Endothelial cell of umbilical vein (primary cell): Measurements from ENCODE around the gene TRERF1. TPM values are rescaled to one million over a fixed set of nuclear protein-coding genes. Genes with fewer than 3 reads are reported as not detected.

Experiments used
- BruUV-seq: library from RNA; stranded (reverse); fragments of 400-500 nt; replicated peaks from 2 replicates; lab custom pipeline; 2021; lab: Mats Ljungman, UMichigan
- CTCF ChIA-PET: fragments of 300-600, 350-600 bp; sonication (Branson Sonifier 250); formaldehyde crosslinking; loops from one replicate; lab custom pipeline; 2021; ENCODE audit warnings: antibody characterized with exemption, inconsistent platforms; lab: Charles Lee
- POLR2A ChIA-PET: fragments of 300-600, 350-600 bp; sonication (Branson Sonifier 250); formaldehyde crosslinking; loops from one replicate; lab custom pipeline; 2021; ENCODE audit warnings: antibody characterized with exemption, inconsistent platforms; lab: Charles Lee
- DNase-seq: peaks from one replicate; pipeline ENCODE4 v3.0.0-alpha.2; 2011; ENCODE audit warnings: low read depth, low spot score
- FAIRE-seq: peaks from 2 replicates; lab custom pipeline; 2011; peaks lifted over from hg19 to GRCh38; lab: Jason Lieb, UNC
- H2AFZ ChIP-seq: 2 replicates; pipeline ENCODE4 v1.6.0; 2012; ENCODE audit warnings: low read depth, low read length, control low read depth, inconsistent platforms
- H3K27ac ChIP-seq: 2 replicates; pipeline ENCODE4 v1.5.1; 2011; ENCODE audit warnings: low read depth, mild to moderate bottlenecking, control low read depth, low read length, moderate library complexity; ENCODE audit not compliant: insufficient read depth
- H3K27me3 ChIP-seq, 2 experiments: 2 replicates each; pipeline versions ENCODE4 v1.6.0 to v1.6.1; 2011; ENCODE audit warnings: low read length in 2 of 2, mixed read lengths in 1 of 2; ENCODE audit not compliant: control insufficient read depth in 2 of 2, insufficient read depth in 2 of 2
- H3K36me3 ChIP-seq, 2 experiments: 2 replicates in 1 of 2; 3 replicates in 1 of 2; pipeline ENCODE4 v1.5.1; 2011; ENCODE audit warnings: low read length in 2 of 2, mild to moderate bottlenecking in 1 of 2, moderate library complexity in 1 of 2; ENCODE audit not compliant: control insufficient read depth in 2 of 2, insufficient read depth in 2 of 2; ENCODE audit errors: extremely low read depth in 1 of 2
- H3K4me1 ChIP-seq: 3 replicates; pipeline ENCODE4 v1.5.1; 2011; ENCODE audit warnings: mild to moderate bottlenecking, low read length; ENCODE audit not compliant: control insufficient read depth, insufficient read depth; ENCODE audit errors: extremely low read depth
- H3K4me2 ChIP-seq: 2 replicates; pipeline ENCODE4 v1.6.1; 2011; ENCODE audit warnings: low read length, control low read depth, mixed read lengths; ENCODE audit not compliant: insufficient read depth
- H3K4me3 ChIP-seq, 3 experiments: fragments of 200-600 bp in 1 of 3; sonication (generic), shearing (Covaris generic) in 1 of 3; replicated peaks in 1 of 3; 2 replicates each; pipeline ENCODE4 v1.5.1; 2011 to 2016; ENCODE audit warnings: control low read depth in 3 of 3, low read length in 3 of 3, mild to moderate bottlenecking in 2 of 3, inconsistent platforms in 1 of 3, low read depth in 1 of 3, moderate library complexity in 1 of 3; ENCODE audit not compliant: insufficient read depth in 1 of 3
- H3K79me2 ChIP-seq: 2 replicates; pipeline ENCODE4 v1.6.0; 2012; ENCODE audit warnings: low read length, inconsistent platforms; ENCODE audit not compliant: control insufficient read depth, insufficient read depth
- H3K9ac ChIP-seq: replicated peaks from 2 replicates; pipeline ENCODE3; 2011; ENCODE audit warnings: low read length, control low read depth; ENCODE audit not compliant: insufficient read depth; ENCODE audit errors: extremely low read depth
- H3K9me1 ChIP-seq: replicated peaks from 3 replicates; pipeline ENCODE4 v1.6.0; 2011; ENCODE audit warnings: mild to moderate bottlenecking, low read length; ENCODE audit not compliant: control insufficient read depth, insufficient read depth; ENCODE audit errors: extremely low read depth
- H3K9me3 ChIP-seq: replicated peaks from 2 replicates; pipeline ENCODE4 v1.5.1; 2012; ENCODE audit warnings: low read length, inconsistent platforms; ENCODE audit not compliant: control insufficient read depth, insufficient read depth
- H4K20me1 ChIP-seq: replicated peaks from 2 replicates; pipeline ENCODE3; 2011; ENCODE audit warnings: mild to moderate bottlenecking, low read length; ENCODE audit not compliant: control insufficient read depth, insufficient read depth; ENCODE audit errors: extremely low read depth
- EZH2 ChIP-seq: IDR thresholded peaks from 2 replicates; pipeline ENCODE4 v1.6.1; 2012; ENCODE audit warnings: borderline replicate concordance, low read depth, mild to moderate bottlenecking, moderate library complexity, low read length, inconsistent platforms; ENCODE audit not compliant: severe bottlenecking
- FOS ChIP-seq: IDR thresholded peaks from 2 replicates; pipeline ENCODE4 v1.6.1; 2011; ENCODE audit warnings: mild to moderate bottlenecking, low read length, moderate library complexity, borderline replicate concordance; ENCODE audit not compliant: insufficient read depth
- GATA2 ChIP-seq: IDR thresholded peaks from 2 replicates; pipeline ENCODE4 v1.7.0; 2011; ENCODE audit warnings: low read depth, mild to moderate bottlenecking, moderate library complexity, mixed read lengths, low read length; ENCODE audit not compliant: insufficient read length, insufficient read depth
- JUN ChIP-seq: IDR thresholded peaks from 2 replicates; pipeline ENCODE4 v1.6.1; 2011; ENCODE audit warnings: borderline replicate concordance, low read depth; ENCODE audit not compliant: insufficient read length, insufficient read depth
- MYC ChIP-seq: IDR thresholded peaks from one replicate; pipeline ENCODE4 v1.6.1; 2011; ENCODE audit warnings: mild to moderate bottlenecking, low read depth, low read length
- POLR2A ChIP-seq: IDR thresholded peaks from 2 replicates; pipeline ENCODE4 v1.6.1; 2012; ENCODE audit warnings: low read depth, mild to moderate bottlenecking, control low read depth, low read length
- POLR2AphosphoS5 ChIP-seq: IDR thresholded peaks from 2 replicates; pipeline ENCODE4 v1.6.1; 2012; ENCODE audit warnings: low read depth, mild to moderate bottlenecking, control low read depth, low read length, moderate library complexity; ENCODE audit not compliant: insufficient read depth
- dilution Hi-C: fragments of 300-500 bp; cut with MboI; formaldehyde crosslinking; loops from one replicate; pipeline ENCODE4 v1.15.0; 2019; ENCODE audit warnings: low sequenced_read_pairs; ENCODE audit not compliant: extremely low pct_ligation_motif_present
- intact Hi-C: fragments of 100-400 bp; cut with micrococcal nuclease; formaldehyde crosslinking; loops from one replicate; pipeline ENCODE4 v1.10.0; 2022
- polyA plus RNA-seq, 4 experiments: library from polyadenylated mRNA; depleted of rRNA in 3 of 4; stranded (reverse) in 3 of 4; unstranded in 1 of 4; fragments of >200 nt; gene quantifications; 2 replicates each; pipeline versions ENCODE4 v1.2.1 to v1.2.3, GENCODE V29; 2011 to 2012; ENCODE audit warnings: missing spikeins in 1 of 4
- total RNA-seq: library from RNA; stranded (reverse); gene quantifications from 2 replicates; pipeline ENCODE4 v1.2.3, GENCODE V29; 2021
- TF ChIP-seq, protein P1 (sequence below), 2 donors: IDR thresholded peaks; 1 replicate in 1 of 2; 2 replicates in 1 of 2; pipeline ENCODE4 v1.5.1; 2011; ENCODE audit warnings: low read length in 2 of 2, mild to moderate bottlenecking in 2 of 2, moderate library complexity in 2 of 2, control low read depth in 1 of 2, inconsistent platforms in 1 of 2, low read depth in 1 of 2; ENCODE audit not compliant: insufficient read depth in 1 of 2; ENCODE audit errors: extremely low read depth in 1 of 2
- TF ChIP-seq, protein P2 (sequence below): IDR thresholded peaks from 2 replicates; pipeline ENCODE4 v1.6.1; 2011; ENCODE audit not compliant: insufficient read depth, insufficient read length

The TRERF1 gene
- total and polyA plus RNA-seq, 2 donors (not counting 3 experiments of a cell fraction or from before 2014, with no cell fraction given): 0.73 to 5.5 TPM

DNA sequence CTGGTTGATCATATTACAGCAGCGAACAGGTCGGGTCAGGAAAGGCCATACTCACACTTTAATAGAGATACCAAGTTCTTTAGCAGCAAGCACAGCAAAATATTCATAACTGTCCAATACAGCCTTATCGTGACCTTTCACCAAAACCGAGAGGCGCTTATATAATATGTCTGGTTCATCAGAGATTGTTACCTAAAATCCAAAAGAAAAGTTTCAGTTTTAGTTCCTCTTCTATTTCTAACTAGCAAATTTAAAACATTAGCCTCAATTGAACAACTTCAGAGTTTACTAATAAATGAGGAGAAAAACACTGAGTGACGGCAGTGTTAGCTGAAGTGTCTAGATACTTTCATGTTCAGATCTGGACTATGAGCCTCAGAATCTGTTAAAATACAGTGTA, 240.0 kb downstream of the TRERF1 start:
- POLR2A ChIA-PET: no interaction called here
- intact Hi-C loops: loop anchor here (5.0 kb wide), 1 partner anchor 44 kb away; no protein-coding TSS in a partner anchor
- Histone ChIP-seq H3K36me3 (peaks cover 9 to 21% of the 10 kb centered on the region in 2 experiments), H2AFZ (no peak overlapping the region), H3K9me1 (no peaks in the 10 kb centered on the region), H3K4me2 (no peak overlapping the region), H3K27ac (no peak overlapping the region), H3K27me3 (no peaks in the 10 kb centered on the region), H3K4me1 (peaks cover 13% of the 10 kb centered on the region), H3K9me3 (no peaks in the 10 kb centered on the region), H3K4me3 (no peak overlapping the region), H3K79me2 (peaks cover 11% of the 10 kb centered on the region), H3K9ac (no peak overlapping the region), H4K20me1 (no peaks in the 10 kb centered on the region)
- CTCF ChIA-PET: interaction anchor here (1.5 kb wide), 1 partner anchor 336 kb away, joined by 3 read pairs; no protein-coding TSS in a partner anchor
- TF ChIP-seq, protein P1, sequence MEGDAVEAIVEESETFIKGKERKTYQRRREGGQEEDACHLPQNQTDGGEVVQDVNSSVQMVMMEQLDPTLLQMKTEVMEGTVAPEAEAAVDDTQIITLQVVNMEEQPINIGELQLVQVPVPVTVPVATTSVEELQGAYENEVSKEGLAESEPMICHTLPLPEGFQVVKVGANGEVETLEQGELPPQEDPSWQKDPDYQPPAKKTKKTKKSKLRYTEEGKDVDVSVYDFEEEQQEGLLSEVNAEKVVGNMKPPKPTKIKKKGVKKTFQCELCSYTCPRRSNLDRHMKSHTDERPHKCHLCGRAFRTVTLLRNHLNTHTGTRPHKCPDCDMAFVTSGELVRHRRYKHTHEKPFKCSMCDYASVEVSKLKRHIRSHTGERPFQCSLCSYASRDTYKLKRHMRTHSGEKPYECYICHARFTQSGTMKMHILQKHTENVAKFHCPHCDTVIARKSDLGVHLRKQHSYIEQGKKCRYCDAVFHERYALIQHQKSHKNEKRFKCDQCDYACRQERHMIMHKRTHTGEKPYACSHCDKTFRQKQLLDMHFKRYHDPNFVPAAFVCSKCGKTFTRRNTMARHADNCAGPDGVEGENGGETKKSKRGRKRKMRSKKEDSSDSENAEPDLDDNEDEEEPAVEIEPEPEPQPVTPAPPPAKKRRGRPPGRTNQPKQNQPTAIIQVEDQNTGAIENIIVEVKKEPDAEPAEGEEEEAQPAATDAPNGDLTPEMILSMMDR (IDR thresholded peaks at IDR 0.05; ENCODE audit: extremely low read depth in 1 of 2, insufficient read depth in 1 of 2, low read depth in 1 of 2, low read length in 2 of 2): no peak
- TF ChIP-seq POLR2AphosphoS5 (no peak), GATA2 (no peak), MYC (no peak), POLR2A (no peak), JUN (no peak), FOS (no peak), EZH2 (no peak)
- TF ChIP-seq, protein P2, sequence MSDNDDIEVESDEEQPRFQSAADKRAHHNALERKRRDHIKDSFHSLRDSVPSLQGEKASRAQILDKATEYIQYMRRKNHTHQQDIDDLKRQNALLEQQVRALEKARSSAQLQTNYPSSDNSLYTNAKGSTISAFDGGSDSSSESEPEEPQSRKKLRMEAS: no peak
- BruUV-seq: no TSS peak
- DNase-seq (no peak), FAIRE-seq (no peak)
- dilution Hi-C loops: no loop called here
